CD1c-positive myeloid dendritic cell (primary cell): Measurements from ENCODE around the gene CARM1.
"Not testable (repeated sequence)": the region's sequence is repeated elsewhere in the genome, so short reads cannot be mapped to it uniquely, and the experiment has no call there.

Experiments
- DNase-seq: peaks from one replicate; pipeline ENCODE4 v3.0.0-alpha.2; 2016; ENCODE audit errors: extremely low spot score

CARM1 gene

GRCh38 chr19:10928563-10929401, 57.4 kb downstream of the CARM1 start, which contains the start of the genes TIMM29 and YIPF2:
TIMM29 (plus strand) TSS chr19:10928811; CDS start chr19:10928823, 12 bp downstream.
YIPF2 (minus strand) TSS chr19:10928639; CDS start chr19:10928410, 229 bp downstream.
- peak; percentile 97 for DNase-seq

GRCh38 chr19:10929402-10929794, 58.0 kb downstream of the CARM1 start:
- DNase-seq: no peak

GRCh38 chr19:10935371-10936059, 64.2 kb downstream of the CARM1 start:
- no peak for DNase-seq

- DNase-seq: peak; percentile 76
These were observed 65.3 kb downstream of the CARM1 start for GRCh38 chr19:10936661-10937084.

GRCh38 chr19:10941649-10942048, 70.3 kb downstream of the CARM1 start:
- not testable (repeated sequence) for DNase-seq

GRCh38 chr19:10943412-10943811, 72.1 kb downstream of the CARM1 start:
- DNase-seq: not testable (repeated sequence)

GRCh38 chr19:10945264-10945663, 73.9 kb downstream of the CARM1 start:
- no peak for DNase-seq

- DNase-seq: no peak
These were observed 75.8 kb downstream of the CARM1 start for GRCh38 chr19:10946958-10947657.

- no peak for DNase-seq
These were observed 81.5 kb downstream of the CARM1 start for GRCh38 chr19:10952809-10953208.

GRCh38 chr19:10959277-10959968, 88.1 kb downstream of the CARM1 start:
- DNase-seq: not testable (repeated sequence)

- peak; percentile 100 for DNase-seq
These were observed 89.1 kb downstream of the CARM1 start, which contains the start of gene SMARCA4 for GRCh38 chr19:10960314-10961072. SMARCA4 (plus strand) TSS chr19:10961030; CDS start chr19:10984152, 23,122 bp downstream.

- DNase-seq: no peak
These were observed 89.9 kb downstream of the CARM1 start for GRCh38 chr19:10961073-10961860.

GRCh38 chr19:10962863-10963262, 91.5 kb downstream of the CARM1 start:
- no peak for DNase-seq

- DNase-seq: no peak
These were observed 92.5 kb downstream of the CARM1 start for GRCh38 chr19:10963865-10964264.

GRCh38 chr19:10964903-10965302, 93.5 kb downstream of the CARM1 start:
- no peak for DNase-seq

GRCh38 chr19:10965398-10965797, 94.0 kb downstream of the CARM1 start:
- DNase-seq: no peak

GRCh38 chr19:10966809-10967208, 95.5 kb downstream of the CARM1 start:
- DNase-seq: no peak

- DNase-seq: no peak
These were observed 97.3 kb downstream of the CARM1 start for GRCh38 chr19:10968527-10969135.

- DNase-seq: no peak
These were observed 99.9 kb downstream of the CARM1 start for GRCh38 chr19:10971107-10971726.
